Psoas muscle (tissue), 8 donors: Measurements from ENCODE around the gene GPR137. TPM values are rescaled to one million over a fixed set of nuclear protein-coding genes. Genes with fewer than 3 reads are reported as not detected.

Experiments used
- ATAC-seq, 4 donors: fragments of 200-7000 bp; cut with Tn5 transposase; one replicate each; pipeline ENCODE4 v1.9.1; 2020; ENCODE audit warnings: moderate library complexity in 3 of 4, mild to moderate bottlenecking in 2 of 4
- DNase-seq, 2 donors: peaks; one replicate each; pipeline ENCODE4 v3.0.0-alpha.2; 2020
- H3K27ac ChIP-seq: fragments of 200-600 bp; one replicate; pipeline ENCODE4 v1.8.0; 2022
- H3K27me3 ChIP-seq, 3 donors: fragments of 200-600 bp in 1 of 3; one replicate each; pipeline versions ENCODE4 v1.6.1 to v1.8.0; 2013 to 2022; ENCODE audit warnings: low read length in 2 of 3, mild to moderate bottlenecking in 2 of 3, moderate library complexity in 1 of 3; ENCODE audit not compliant: insufficient read depth in 3 of 3
- H3K36me3 ChIP-seq, 2 donors: fragments of 200-600 bp in 1 of 2; one replicate each; pipeline versions ENCODE4 v1.6.1 to v1.8.0; 2013 to 2022; ENCODE audit warnings: low read depth in 1 of 2, mild to moderate bottlenecking in 1 of 2, moderate library complexity in 1 of 2; ENCODE audit not compliant: insufficient read depth in 1 of 2
- H3K4me1 ChIP-seq: fragments of 200-600 bp; one replicate; pipeline ENCODE4 v1.8.0; 2022
- H3K4me3 ChIP-seq: fragments of 200-600 bp; one replicate; pipeline ENCODE4 v1.8.0; 2022; ENCODE audit warnings: mild to moderate bottlenecking
- H3K9me3 ChIP-seq: fragments of 200-600 bp; one replicate; pipeline ENCODE4 v1.8.0; 2022
- WGBS, 3 donors: extraction: QIAGEN DNeasy Blood & Tissue Kit; methylation state at CpG; one replicate each; pipeline versions ENCODE4 v1.1.6 to v1.1.7; 2013; 5-methylcytosine and 5-hydroxymethylcytosine counted together
- intact Hi-C, 2 donors: fragments of 100-400 bp; cut with DNase I; formaldehyde crosslinking; loops; one replicate each; pipeline versions ENCODE4 v1.11.0 to v1.14.2; 2022
- polyA plus RNA-seq, 3 donors: library from polyadenylated mRNA; stranded (reverse); fragments of 200-250 nt; gene quantifications; one replicate each; pipeline ENCODE4 v1.2.3, GENCODE V29; 2013
- total RNA-seq, 4 donors: library from RNA; stranded (reverse); fragmentation: NEBNext Ultra II Directional in 2 of 4; extraction: Animal tissue kit (Norgen Biotek cat#: 25700) in 2 of 4; gene quantifications; one replicate each; pipeline versions ENCODE4 v1.2.1 to v1.2.4, GENCODE V29; 2021 to 2023
- TF ChIP-seq, protein P1 (sequence below): fragments of 200-600 bp; IDR thresholded peaks from one replicate; pipeline ENCODE4 v1.8.0; 2022; ENCODE audit warnings: antibody characterized with exemption
- donor health status: healthy with polysubstance abuse.
- donor health status: DM: no; HTN: no; CAD: no; lungs with moderate emphysema.
- donor health status: Bipolar disorder and iron deficiency.
- donor health status: healthy.
- donor health status: DM: yes; HTN: yes; CAD: no.
- donor health status: DM: no; HTN: no; CAD: no.
- donor health status: DM: no; HTN: no; CAD: no.
- donor health status: DM: yes; HTN: yes; CAD: no.

The GPR137 gene
- total and polyA plus RNA-seq, 7 donors = 13.8 to 49.9 (median 17.7) TPM

- Histone ChIP-seq H3K27me3 (no peaks in the 10 kb centered on the region), H3K4me1 (peaks cover 5% of the 10 kb centered on the region), H3K36me3 (no peaks in the 10 kb centered on the region), H3K27ac (no peak overlapping the region), H3K9me3 (no peaks in the 10 kb centered on the region), H3K4me3 (no peak overlapping the region)
- no peak for ATAC-seq
- no peak for DNase-seq
- TF ChIP-seq, protein P1, sequence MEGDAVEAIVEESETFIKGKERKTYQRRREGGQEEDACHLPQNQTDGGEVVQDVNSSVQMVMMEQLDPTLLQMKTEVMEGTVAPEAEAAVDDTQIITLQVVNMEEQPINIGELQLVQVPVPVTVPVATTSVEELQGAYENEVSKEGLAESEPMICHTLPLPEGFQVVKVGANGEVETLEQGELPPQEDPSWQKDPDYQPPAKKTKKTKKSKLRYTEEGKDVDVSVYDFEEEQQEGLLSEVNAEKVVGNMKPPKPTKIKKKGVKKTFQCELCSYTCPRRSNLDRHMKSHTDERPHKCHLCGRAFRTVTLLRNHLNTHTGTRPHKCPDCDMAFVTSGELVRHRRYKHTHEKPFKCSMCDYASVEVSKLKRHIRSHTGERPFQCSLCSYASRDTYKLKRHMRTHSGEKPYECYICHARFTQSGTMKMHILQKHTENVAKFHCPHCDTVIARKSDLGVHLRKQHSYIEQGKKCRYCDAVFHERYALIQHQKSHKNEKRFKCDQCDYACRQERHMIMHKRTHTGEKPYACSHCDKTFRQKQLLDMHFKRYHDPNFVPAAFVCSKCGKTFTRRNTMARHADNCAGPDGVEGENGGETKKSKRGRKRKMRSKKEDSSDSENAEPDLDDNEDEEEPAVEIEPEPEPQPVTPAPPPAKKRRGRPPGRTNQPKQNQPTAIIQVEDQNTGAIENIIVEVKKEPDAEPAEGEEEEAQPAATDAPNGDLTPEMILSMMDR = no peak
- intact Hi-C loops = no loop called here
- WGBS, 3 donors = 81 to 91% (median 86%) methylated on average over 8 of the region's 8 CpGs
Observed at GRCh38 chr11:64338716-64339115, 53.1 kb downstream of the GPR137 start.

Other genes starting within 250 kb of the GPR137 start
- under 1 TPM in 3 of 4 donors, not detected in 1; 0.08 to 0.10 (median 0.08) TPM for gene FLRT1, start 249.9 kb upstream of the GPR137 start, total RNA-seq
- gene FLRT1, start 249.9 kb upstream of the GPR137 start, polyA plus RNA-seq = under 1 TPM in 2 of 3 donors, not detected in 1; 0.03 to 0.05 TPM
- 100 to 1,000 TPM; 151 to 206 (median 182) TPM for gene MACROD1, start 119.7 kb upstream of the GPR137 start, total RNA-seq
- gene MACROD1, start 119.7 kb upstream of the GPR137 start, polyA plus RNA-seq = 100 to 1,000 TPM; 147 to 281 (median 177) TPM
- 100 to 1,000 TPM; 124 to 194 (median 162) TPM for gene STIP1, start 99.7 kb upstream of the GPR137 start, total RNA-seq
- gene STIP1, start 99.7 kb upstream of the GPR137 start, polyA plus RNA-seq = 100 to 1,000 TPM; 158 to 207 (median 205) TPM
- 10 to 100 TPM in 1 of 4 donors, 1 to 10 TPM in 3; 6.7 to 11.7 (median 8.4) TPM for gene FERMT3, start 79.1 kb upstream of the GPR137 start, total RNA-seq
- 1 to 10 TPM; 2.5 to 4.3 (median 3.0) TPM for gene FERMT3, start 79.1 kb upstream of the GPR137 start, polyA plus RNA-seq
- gene TRPT1, start 59.7 kb upstream of the GPR137 start, total RNA-seq = 100 to 1,000 TPM in 1 of 4 donors, 10 to 100 TPM in 3; 49.6 to 131 (median 92.5) TPM
- gene TRPT1, start 59.7 kb upstream of the GPR137 start, polyA plus RNA-seq = 100 to 1,000 TPM in 2 of 3 donors, 10 to 100 TPM in 1; 88.9 to 109 (median 103) TPM
- 10 to 100 TPM; 39.6 to 59.3 (median 49.6) TPM for gene NUDT22, start 59.6 kb upstream of the GPR137 start, total RNA-seq
- gene NUDT22, start 59.6 kb upstream of the GPR137 start, polyA plus RNA-seq = 10 to 100 TPM; 31.6 to 56.0 (median 43.0) TPM
- gene DNAJC4, start 55.3 kb upstream of the GPR137 start, total RNA-seq = 10 to 100 TPM; 22.9 to 45.8 (median 30.5) TPM
- 10 to 100 TPM; 29.3 to 39.7 (median 29.6) TPM for gene DNAJC4, start 55.3 kb upstream of the GPR137 start, polyA plus RNA-seq
- 100 to 1,000 TPM in 2 of 4 donors, 10 to 100 TPM in 2; 77.0 to 125 (median 103) TPM for gene VEGFB, start 51.3 kb upstream of the GPR137 start, total RNA-seq
- gene VEGFB, start 51.3 kb upstream of the GPR137 start, polyA plus RNA-seq = 100 to 1,000 TPM in 1 of 3 donors, 10 to 100 TPM in 2; 80.4 to 104 (median 100.0) TPM
- gene FKBP2, start 44.8 kb upstream of the GPR137 start, total RNA-seq = 10 to 100 TPM; 17.8 to 26.6 (median 22.3) TPM
- gene FKBP2, start 44.8 kb upstream of the GPR137 start, polyA plus RNA-seq = 100 to 1,000 TPM in 1 of 3 donors, 10 to 100 TPM in 2; 45.4 to 228 (median 85.1) TPM
- gene PPP1R14B, start 38.9 kb upstream of the GPR137 start, total RNA-seq = 100 to 1,000 TPM; 129 to 395 (median 209) TPM
- 100 to 1,000 TPM; 206 to 522 (median 236) TPM for gene PPP1R14B, start 38.9 kb upstream of the GPR137 start, polyA plus RNA-seq
- gene PLCB3, start 34.3 kb upstream of the GPR137 start, total RNA-seq = 10 to 100 TPM in 1 of 4 donors, 1 to 10 TPM in 3; 5.9 to 10.4 (median 8.2) TPM
- 1 to 10 TPM; 3.8 to 4.7 (median 4.6) TPM for gene PLCB3, start 34.3 kb upstream of the GPR137 start, polyA plus RNA-seq
- 10 to 100 TPM; 29.8 to 32.6 (median 30.4) TPM for gene BAD, start 1.2 kb upstream of the GPR137 start, total RNA-seq
- gene BAD, start 1.2 kb upstream of the GPR137 start, polyA plus RNA-seq = 100 to 1,000 TPM in 1 of 3 donors, 10 to 100 TPM in 2; 27.7 to 135 (median 69.1) TPM
- not detected for gene KCNK4, start 5.5 kb downstream of the GPR137 start, total RNA-seq
- not detected for gene KCNK4, start 5.5 kb downstream of the GPR137 start, polyA plus RNA-seq
- gene CATSPERZ, start 14.5 kb downstream of the GPR137 start, total RNA-seq = not detected
- gene CATSPERZ, start 14.5 kb downstream of the GPR137 start, polyA plus RNA-seq = under 1 TPM in 1 of 3 donors, not detected in 2; 0.05 TPM
- 100 to 1,000 TPM; 104 to 261 (median 146) TPM for gene ESRRA, start 19.7 kb downstream of the GPR137 start, total RNA-seq
- 100 to 1,000 TPM; 274 to 362 (median 316) TPM for gene ESRRA, start 19.7 kb downstream of the GPR137 start, polyA plus RNA-seq
- gene TRMT112, start 31.7 kb downstream of the GPR137 start, total RNA-seq = 100 to 1,000 TPM in 1 of 4 donors, 10 to 100 TPM in 3; 78.1 to 135 (median 88.0) TPM
- 100 to 1,000 TPM; 125 to 311 (median 190) TPM for gene TRMT112, start 31.7 kb downstream of the GPR137 start, polyA plus RNA-seq
- 100 to 1,000 TPM; 122 to 178 (median 156) TPM for gene PRDX5, start 32.3 kb downstream of the GPR137 start, total RNA-seq
- 100 to 1,000 TPM; 304 to 323 (median 321) TPM for gene PRDX5, start 32.3 kb downstream of the GPR137 start, polyA plus RNA-seq
- 1 to 10 TPM; 1.4 to 2.9 (median 2.2) TPM for gene CCDC88B, start 54.4 kb downstream of the GPR137 start, total RNA-seq
- gene CCDC88B, start 54.4 kb downstream of the GPR137 start, polyA plus RNA-seq = 1 to 10 TPM; 2.5 to 3.6 (median 3.2) TPM
- 10 to 100 TPM in 3 of 4 donors, 1 to 10 TPM in 1; 9.5 to 15.9 (median 13.6) TPM for gene RPS6KA4, start 73.3 kb downstream of the GPR137 start, total RNA-seq
- gene RPS6KA4, start 73.3 kb downstream of the GPR137 start, polyA plus RNA-seq = 10 to 100 TPM; 11.5 to 13.8 (median 13.1) TPM